HFFc6 (cell line): ENCODE measurements around the gene KLK13. TPM values are rescaled to one million over a fixed set of nuclear protein-coding genes. Genes with fewer than 3 reads are reported as not detected.

ENCODE experiments used
- DNase-seq: peaks from one replicate; pipeline ENCODE4 v3.0.0-alpha.2; 2018
- H3K27ac Mint-ChIP-seq: 2 replicates; pipeline ENCODE4 v1.8.0; 2020; ENCODE audit warnings: mild to moderate bottlenecking, mixed read lengths
- H3K27me3 Mint-ChIP-seq: 2 replicates; pipeline ENCODE4 v1.8.0; 2021; ENCODE audit warnings: mild to moderate bottlenecking, moderate library complexity, mixed read lengths; ENCODE audit not compliant: insufficient read depth
- H3K36me3 Mint-ChIP-seq: 2 replicates; pipeline ENCODE4 v1.8.0; 2021; ENCODE audit warnings: low read depth, mixed read lengths
- H3K4me1 Mint-ChIP-seq: 2 replicates; pipeline ENCODE4 v1.8.0; 2020; ENCODE audit warnings: low read depth, mixed read lengths
- H3K4me3 Mint-ChIP-seq: 2 replicates; pipeline ENCODE4 v1.8.0; 2020; ENCODE audit warnings: mild to moderate bottlenecking, moderate library complexity, mixed read lengths
- H3K9me3 Mint-ChIP-seq: 2 replicates; pipeline ENCODE4 v1.8.0; 2020; ENCODE audit warnings: mild to moderate bottlenecking, mixed read lengths
- CTCF ChIP-seq: fragments of 200-600 bp; sonication (generic); IDR thresholded peaks from 2 replicates; pipeline ENCODE4 v1.5.0; 2021; ENCODE audit warnings: antibody characterized with exemption, mild to moderate bottlenecking
- total RNA-seq, 6 experiments: library from RNA; stranded (reverse); fragmentation: NEBNext Ultra II Directional; extraction: Animal tissue kit (Norgen Biotek cat#: 25700); gene quantifications; 2 replicates in 1 of 6; 3 replicates in 5 of 6; pipeline ENCODE4 v1.2.3, GENCODE V29; 2021

Gene KLK13
- total RNA-seq, 6 experiments from 2014 or later: not detected

GRCh38 chr19:51026554-51026831, 38.4 kb downstream of the KLK13 start, which contains the start of gene KLK11:
Gene KLK11, minus strand, starts transcription at chr19:51026616. Its CDS starts 985 bp downstream, at chr19:51025631.
- H3K4me1 Mint-ChIP-seq: no peaks in the 10 kb centered on the region
- no peak for TF ChIP-seq CTCF
- H3K36me3 Mint-ChIP-seq: peaks cover 7% of the 10 kb centered on the region; the same call in 1 of the 2 replicates
- H3K27me3 Mint-ChIP-seq: peaks cover 18% of the 10 kb centered on the region
- H3K4me3 Mint-ChIP-seq: no peak within 1 kb of the TSS
- peaks cover 17% of the 10 kb centered on the region for H3K9me3 Mint-ChIP-seq
- no peak within 1 kb of the TSS for H3K27ac Mint-ChIP-seq
- DNase-seq: no peak

GRCh38 chr19:51025809-51026553, 38.9 kb downstream of the KLK13 start:
- H3K27ac Mint-ChIP-seq: no peak overlapping the region

GRCh38 chr19:51025401-51025800, 39.5 kb downstream of the KLK13 start:
- Mint-ChIP-seq H3K9me3 (peaks cover 8% of the 10 kb centered on the region), H3K27me3 (peaks cover 17% of the 10 kb centered on the region), H3K4me3 (no peak overlapping the region), H3K27ac (no peak overlapping the region), H3K4me1 (no peaks in the 10 kb centered on the region), H3K36me3 (no peaks in the 10 kb centered on the region)
- TF ChIP-seq CTCF: no peak
- DNase-seq: no peak

More at GRCh38 chr19:51025809-51026553, 38.9 kb downstream of the KLK13 start:
- no peak for DNase-seq
- Mint-ChIP-seq H3K4me3 (no peak overlapping the region), H3K27me3 (peaks cover 18% of the 10 kb centered on the region), H3K4me1 (no peaks in the 10 kb centered on the region), H3K36me3 (peaks cover 2% of the 10 kb centered on the region; the same call in 1 of the 2 replicates), H3K9me3 (peaks cover 11% of the 10 kb centered on the region)
- TF ChIP-seq CTCF: no peak

- H3K4me3 Mint-ChIP-seq: no peak overlapping the region
- H3K9me3 Mint-ChIP-seq: peaks cover 8% of the 10 kb centered on the region
- no peaks in the 10 kb centered on the region for H3K4me1 Mint-ChIP-seq
- DNase-seq: no peak
- H3K27ac Mint-ChIP-seq: no peak overlapping the region
- no peak for TF ChIP-seq CTCF
- H3K36me3 Mint-ChIP-seq: no peaks in the 10 kb centered on the region
- H3K27me3 Mint-ChIP-seq: peaks cover 15% of the 10 kb centered on the region
These were observed 40.0 kb downstream of the KLK13 start for GRCh38 chr19:51024924-51025323.

- TF ChIP-seq CTCF: no peak
- H3K36me3 Mint-ChIP-seq: no peaks in the 10 kb centered on the region
- DNase-seq: no peak
- H3K4me3 Mint-ChIP-seq: no peak overlapping the region
- no peaks in the 10 kb centered on the region for H3K4me1 Mint-ChIP-seq
- peaks cover 7% of the 10 kb centered on the region; the same call in 1 of the 2 replicates for H3K9me3 Mint-ChIP-seq
- peaks cover 15% of the 10 kb centered on the region for H3K27me3 Mint-ChIP-seq
- H3K27ac Mint-ChIP-seq: no peak overlapping the region
These were observed 40.9 kb downstream of the KLK13 start for GRCh38 chr19:51023946-51024345.
